Astrocyte of the cerebellum (primary cell): Measurements from ENCODE around the gene TSPO.
"Not testable (repeated sequence)": the region's sequence is repeated elsewhere in the genome, so short reads cannot be mapped to it uniquely, and the experiment has no call there.

ENCODE experiments used
- DNase-seq: peaks from one replicate; pipeline ENCODE4 v3.0.0-alpha.2; 2011; ENCODE audit warnings: low read depth
- H3K4me3 ChIP-seq: 2 replicates; pipeline ENCODE4 v1.5.1; 2011; ENCODE audit warnings: mild to moderate bottlenecking, low read depth, low read length, moderate library complexity
- in situ Hi-C: cut with HindIII; loops from 2 replicates; pipeline ENCODE4 v1.10.0; 2017; ENCODE audit warnings: low sequenced_read_pairs
- TF ChIP-seq, protein P1 (sequence below): IDR thresholded peaks from 2 replicates; pipeline ENCODE4 v1.5.1; 2012; ENCODE audit warnings: low read length, low read depth, moderate library complexity, mild to moderate bottlenecking; ENCODE audit errors: missing control alignments

TSPO gene

DNA sequence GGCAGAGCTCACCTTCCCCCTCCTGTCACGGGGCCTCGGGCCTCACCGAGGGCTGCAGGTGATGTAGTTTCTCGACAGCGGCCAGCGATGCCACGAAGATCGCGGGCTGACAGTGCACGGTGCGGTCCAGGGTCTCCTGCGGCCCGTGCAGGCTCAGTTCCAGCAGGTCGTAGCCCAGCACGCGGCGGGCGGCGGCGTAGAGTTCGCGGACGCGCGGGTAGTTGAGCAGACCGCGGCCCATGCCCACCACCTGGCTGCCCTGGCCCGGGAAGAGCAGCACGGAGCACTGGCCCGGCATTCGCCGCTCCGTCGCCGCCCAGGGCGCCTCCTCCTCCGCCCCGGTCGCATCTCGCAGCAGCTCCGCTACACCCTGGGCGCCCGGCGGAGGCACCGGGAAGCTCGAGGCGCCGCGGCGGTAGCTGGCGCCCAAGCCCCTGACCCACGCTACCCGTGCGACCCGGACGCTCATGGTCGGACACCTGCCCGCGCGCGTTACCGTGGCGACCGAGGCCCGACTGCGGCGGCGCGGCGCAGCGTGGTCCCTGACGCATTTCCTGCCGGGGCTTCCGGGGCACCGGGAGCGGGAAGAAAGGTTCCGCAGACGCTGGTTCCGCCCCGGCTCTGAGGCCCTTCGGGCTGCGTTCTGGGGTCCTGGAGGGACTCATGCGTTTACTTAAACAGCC lies 8.3 kb upstream of the TSPO start, which contains the start of gene MCAT:
Gene MCAT (minus strand): TSS at position 519 of the 683 bp plus-strand sequence. CDS start 50 bp downstream, at position 469.
- DNase-seq = peak; percentile 24
- in situ Hi-C loops = no loop called here
- H3K4me3 ChIP-seq = peak within 1 kb of the TSS; percentile 92
- TF ChIP-seq, protein P1, sequence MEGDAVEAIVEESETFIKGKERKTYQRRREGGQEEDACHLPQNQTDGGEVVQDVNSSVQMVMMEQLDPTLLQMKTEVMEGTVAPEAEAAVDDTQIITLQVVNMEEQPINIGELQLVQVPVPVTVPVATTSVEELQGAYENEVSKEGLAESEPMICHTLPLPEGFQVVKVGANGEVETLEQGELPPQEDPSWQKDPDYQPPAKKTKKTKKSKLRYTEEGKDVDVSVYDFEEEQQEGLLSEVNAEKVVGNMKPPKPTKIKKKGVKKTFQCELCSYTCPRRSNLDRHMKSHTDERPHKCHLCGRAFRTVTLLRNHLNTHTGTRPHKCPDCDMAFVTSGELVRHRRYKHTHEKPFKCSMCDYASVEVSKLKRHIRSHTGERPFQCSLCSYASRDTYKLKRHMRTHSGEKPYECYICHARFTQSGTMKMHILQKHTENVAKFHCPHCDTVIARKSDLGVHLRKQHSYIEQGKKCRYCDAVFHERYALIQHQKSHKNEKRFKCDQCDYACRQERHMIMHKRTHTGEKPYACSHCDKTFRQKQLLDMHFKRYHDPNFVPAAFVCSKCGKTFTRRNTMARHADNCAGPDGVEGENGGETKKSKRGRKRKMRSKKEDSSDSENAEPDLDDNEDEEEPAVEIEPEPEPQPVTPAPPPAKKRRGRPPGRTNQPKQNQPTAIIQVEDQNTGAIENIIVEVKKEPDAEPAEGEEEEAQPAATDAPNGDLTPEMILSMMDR = no peak

DNA sequence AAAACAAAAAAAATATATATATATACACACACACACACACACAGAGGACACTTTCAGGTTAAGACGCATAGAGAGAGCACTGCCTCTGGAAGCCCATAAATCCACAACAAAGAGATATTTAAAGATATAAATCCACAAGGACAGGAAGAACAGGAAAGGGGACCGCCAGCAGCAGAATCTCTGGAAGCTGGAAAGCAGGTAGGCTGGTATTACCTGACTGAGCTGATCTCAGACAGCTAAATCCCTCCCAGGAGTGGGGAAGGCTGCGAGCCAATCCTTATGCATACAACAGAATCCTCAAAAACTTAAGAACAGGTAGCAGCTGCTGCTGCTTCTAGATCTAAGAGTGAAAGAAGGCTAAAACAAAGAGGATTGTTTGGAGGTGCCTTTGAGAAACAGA lies 6.4 kb upstream of the TSPO start:
- DNase-seq = no peak
- no peak overlapping the region for H3K4me3 ChIP-seq
- in situ Hi-C loops = no loop called here
- TF ChIP-seq, protein P1 = no peak

DNA sequence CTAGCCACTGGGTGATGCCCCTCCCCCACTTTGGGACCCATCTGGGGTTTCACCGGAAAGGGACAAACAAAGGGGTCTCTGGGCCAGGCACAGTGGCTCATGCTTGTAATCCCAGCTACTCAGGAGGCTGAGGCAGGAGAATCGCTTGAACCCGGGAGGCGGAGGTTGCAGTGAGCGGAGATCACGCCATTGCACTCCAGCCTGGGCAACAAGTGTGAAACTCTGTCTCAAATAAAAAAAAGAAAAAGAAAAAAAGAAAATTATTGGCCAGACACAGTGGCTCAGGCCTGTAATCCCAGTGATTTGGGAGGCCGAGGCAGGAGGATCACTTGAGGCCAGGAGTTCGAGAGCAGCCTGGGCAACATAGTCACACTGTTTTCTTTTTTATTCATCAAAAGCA lies 6.0 kb upstream of the TSPO start:
- H3K4me3 ChIP-seq, in situ Hi-C loops, DNase-seq: not testable (repeated sequence)

DNA sequence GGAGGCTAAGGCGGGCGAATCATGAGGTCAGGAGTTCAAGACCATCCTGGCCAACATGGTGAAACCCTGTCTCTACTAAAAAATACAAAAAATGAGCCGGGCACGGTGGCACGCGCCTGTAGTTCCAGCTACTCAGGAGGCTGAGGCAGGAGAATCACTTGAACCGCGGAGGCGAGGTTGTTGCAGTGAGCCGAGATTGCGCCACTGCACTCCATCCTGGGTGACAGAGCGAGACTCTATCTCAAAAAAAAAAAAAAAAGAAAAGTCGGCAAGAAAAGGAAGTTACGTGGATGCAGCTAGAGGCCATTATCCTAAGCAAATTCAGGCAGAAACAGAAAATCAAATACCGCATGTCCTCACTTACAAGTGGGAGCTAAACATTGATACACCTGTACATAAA lies 5.0 kb upstream of the TSPO start:
- DNase-seq, H3K4me3 ChIP-seq, in situ Hi-C loops: not testable (repeated sequence)

DNA sequence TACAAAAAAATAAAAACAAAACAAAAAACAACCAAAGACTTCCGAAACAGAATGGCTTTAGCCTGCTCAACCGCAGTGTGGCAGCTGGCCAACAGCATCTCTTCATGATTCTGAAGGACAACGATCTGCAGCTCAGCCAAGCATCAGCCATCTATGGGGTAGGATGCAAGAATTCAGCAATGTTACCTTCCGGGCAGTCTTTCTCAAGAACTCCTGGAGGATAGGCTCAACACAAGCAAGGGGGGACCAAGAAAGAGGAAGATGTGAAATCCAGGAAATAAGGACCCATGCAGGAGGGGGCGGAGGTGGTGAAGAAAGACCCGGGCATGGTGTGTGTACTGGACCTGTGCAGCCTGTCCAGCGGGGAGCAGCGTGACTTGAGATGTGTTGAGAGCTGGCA lies 3.5 kb upstream of the TSPO start:
- no peak overlapping the region for H3K4me3 ChIP-seq
- in situ Hi-C loops = no loop called here
- TF ChIP-seq, protein P1 = no peak
- no peak for DNase-seq

DNA sequence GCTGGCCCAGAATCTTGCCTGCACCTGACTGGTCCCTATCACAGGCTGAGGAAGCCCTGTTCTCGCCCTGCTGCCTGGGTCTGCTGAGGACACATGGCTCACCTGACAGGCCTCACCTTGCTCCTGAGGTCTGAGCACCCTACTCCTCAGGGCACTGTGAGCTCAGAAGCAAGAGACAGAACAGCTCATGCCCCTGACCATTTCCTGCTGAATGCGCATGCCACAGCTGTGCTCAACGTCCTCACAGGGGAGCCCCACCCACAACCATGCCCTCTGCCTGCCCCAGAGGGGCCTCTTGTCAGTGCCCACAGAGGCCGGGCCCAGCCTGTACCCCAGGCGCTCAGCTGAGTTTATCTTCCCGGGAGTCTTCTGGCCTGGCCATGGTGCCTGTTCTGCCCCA lies 2.8 kb upstream of the TSPO start:
- TF ChIP-seq, protein P1 = no peak
- H3K4me3 ChIP-seq = no peak overlapping the region
- in situ Hi-C loops = no loop called here
- no peak for DNase-seq

DNA sequence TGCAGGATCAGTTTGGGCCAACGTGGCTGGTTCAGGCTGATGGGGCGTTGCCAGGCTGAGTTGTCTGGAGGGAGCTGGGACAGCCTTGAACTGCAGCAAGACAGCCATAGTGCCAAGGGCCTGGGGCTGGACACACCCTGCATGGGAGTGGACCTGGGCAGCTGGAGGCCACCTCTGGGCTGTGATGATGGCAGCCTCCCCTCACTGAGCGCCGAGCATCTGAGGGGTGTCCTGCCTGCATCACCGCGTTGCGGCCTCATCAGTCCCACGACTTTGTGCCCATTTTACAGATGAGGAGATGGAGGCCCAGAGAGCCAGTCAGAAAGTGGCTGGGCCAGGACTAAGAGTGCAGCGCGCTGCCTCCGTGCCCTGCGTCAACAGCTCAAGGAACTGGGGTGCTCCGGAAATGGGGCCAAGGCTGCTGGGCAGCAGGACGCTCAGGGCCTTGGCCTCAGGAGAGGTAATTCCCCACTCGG lies 590 bp upstream of the TSPO start:
- in situ Hi-C loops = no loop called here
- peak overlapping the region; percentile 67 for H3K4me3 ChIP-seq
- DNase-seq = no peak
- TF ChIP-seq, protein P1 = no peak
